HAP-1 (cell line): ENCODE measurements around the gene ACAP2.
"Not testable (repeated sequence)": the region's sequence is repeated elsewhere in the genome, so short reads cannot be mapped to it uniquely, and the experiment has no call there.

Experiments
- DNase-seq, 2 experiments: peaks; one replicate each; pipeline ENCODE4 v3.0.0-alpha.2; 2016 to 2020; ENCODE audit warnings: low spot score in 2 of 2
- H3K27me3 ChIP-seq: fragments of 250-450 bp; sonication (Bioruptor Pico); 2 replicates; pipeline ENCODE4 v1.5.1; 2020; ENCODE audit warnings: low read depth, mild to moderate bottlenecking, moderate library complexity
- H3K36me3 ChIP-seq: fragments of 250-450 bp; sonication (Bioruptor Pico); replicated peaks from 2 replicates; pipeline ENCODE4 v1.5.1; 2020; ENCODE audit warnings: mild to moderate bottlenecking
- H3K4me1 ChIP-seq: fragments of 250-450 bp; sonication (Bioruptor Pico); 2 replicates; pipeline ENCODE4 v1.5.1; 2020; ENCODE audit warnings: mild to moderate bottlenecking
- H3K4me3 ChIP-seq: fragments of 250-450 bp; sonication (Bioruptor Pico); 2 replicates; pipeline ENCODE4 v1.5.1; 2020; ENCODE audit warnings: mild to moderate bottlenecking, moderate library complexity
- H3K9me3 ChIP-seq: fragments of 250-450 bp; sonication (Bioruptor Pico); 2 replicates; pipeline ENCODE4 v1.5.1; 2020; ENCODE audit warnings: mild to moderate bottlenecking, moderate library complexity
- in situ Hi-C: fragments of 300-500 bp; cut with MboI; formaldehyde crosslinking; loops from 3 replicates; pipeline ENCODE4 v1.14.3; 2020; ENCODE audit warnings: low sequenced_read_pairs, inconsistent platforms, mixed read lengths

ACAP2 gene

DNA sequence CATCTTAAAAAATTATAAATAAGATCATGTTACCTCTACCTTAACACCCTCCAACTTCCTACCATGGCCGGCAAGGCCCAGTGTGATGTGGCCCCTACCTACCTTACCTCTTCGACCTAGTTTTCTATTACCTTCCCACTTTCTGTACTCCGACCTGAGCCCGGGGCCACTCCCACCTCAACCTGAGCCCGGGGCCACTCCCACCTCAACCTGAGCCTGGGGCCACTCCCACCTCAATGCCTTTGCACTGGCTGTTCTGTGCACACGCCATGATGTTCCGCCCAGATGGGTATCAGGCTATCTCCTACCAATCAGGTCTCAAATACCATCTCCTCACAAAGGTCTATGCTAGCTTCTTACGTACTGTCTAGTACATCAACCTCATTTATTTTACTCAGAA is 105.1 kb downstream of the ACAP2 start:
- Histone ChIP-seq H3K9me3 (no peaks in the 10 kb centered on the region), H3K36me3 (peaks cover 3% of the 10 kb centered on the region; the same call in 1 of the 2 replicates), H3K4me3 (no peak overlapping the region), H3K27me3 (no peaks in the 10 kb centered on the region), H3K4me1 (no peaks in the 10 kb centered on the region)
- DNase-seq, result no peak
- in situ Hi-C loops, result no loop called here

- H3K27me3 ChIP-seq, result no peaks in the 10 kb centered on the region
- in situ Hi-C loops, result no loop called here
Observed at GRCh38 chr3:195334967-195335366, 107.9 kb downstream of the ACAP2 start.

GRCh38 chr3:195319060-195319459 is 123.8 kb downstream of the ACAP2 start:
- no peaks in the 10 kb centered on the region for H3K4me1 ChIP-seq
- in situ Hi-C loops, result no loop called here
- H3K9me3 ChIP-seq, result peaks cover 8% of the 10 kb centered on the region; the same call in 1 of the 2 replicates
- H3K36me3 ChIP-seq, result peaks cover 6% of the 10 kb centered on the region
- H3K27me3 ChIP-seq, result no peaks in the 10 kb centered on the region
- DNase-seq, result no peak
- no peak overlapping the region for H3K4me3 ChIP-seq

More at GRCh38 chr3:195334967-195335366, 107.9 kb downstream of the ACAP2 start:
- H3K36me3 ChIP-seq, result peaks cover under 1% of the 10 kb centered on the region; the same call in 1 of the 2 replicates
- H3K4me1 ChIP-seq, result no peaks in the 10 kb centered on the region
- H3K4me3 ChIP-seq, result no peak overlapping the region
- no peak for DNase-seq
- no peaks in the 10 kb centered on the region for H3K9me3 ChIP-seq

- no peak overlapping the region for H3K4me3 ChIP-seq
- in situ Hi-C loops, result no loop called here
- no peaks in the 10 kb centered on the region for H3K4me1 ChIP-seq
- no peak for DNase-seq
- no peaks in the 10 kb centered on the region for H3K9me3 ChIP-seq
- H3K36me3 ChIP-seq, result no peaks in the 10 kb centered on the region
- no peaks in the 10 kb centered on the region for H3K27me3 ChIP-seq
Observed at GRCh38 chr3:195312714-195313113, 130.1 kb downstream of the ACAP2 start.

- Histone ChIP-seq H3K4me1 (no peaks in the 10 kb centered on the region), H3K36me3 (no peaks in the 10 kb centered on the region), H3K27me3 (no peaks in the 10 kb centered on the region), H3K9me3 (no peaks in the 10 kb centered on the region), H3K4me3 (no peak overlapping the region)
- in situ Hi-C loops, result no loop called here
- no peak for DNase-seq
Observed at GRCh38 chr3:195307711-195308110, 135.1 kb downstream of the ACAP2 start.

GRCh38 chr3:195306369-195306768 is 136.5 kb downstream of the ACAP2 start:
- in situ Hi-C loops, result no loop called here
- Histone ChIP-seq H3K4me3 (no peak overlapping the region), H3K27me3 (no peaks in the 10 kb centered on the region), H3K36me3 (no peaks in the 10 kb centered on the region), H3K4me1 (no peaks in the 10 kb centered on the region), H3K9me3 (no peaks in the 10 kb centered on the region)
- DNase-seq, result no peak

GRCh38 chr3:195302431-195302830 is 140.4 kb downstream of the ACAP2 start:
- DNase-seq, result no peak
- Histone ChIP-seq H3K4me1 (no peaks in the 10 kb centered on the region), H3K27me3 (no peaks in the 10 kb centered on the region), H3K9me3 (no peaks in the 10 kb centered on the region), H3K36me3 (no peaks in the 10 kb centered on the region; the same call in 1 of the 2 replicates), H3K4me3 (no peak overlapping the region)
- in situ Hi-C loops, result no loop called here

DNA sequence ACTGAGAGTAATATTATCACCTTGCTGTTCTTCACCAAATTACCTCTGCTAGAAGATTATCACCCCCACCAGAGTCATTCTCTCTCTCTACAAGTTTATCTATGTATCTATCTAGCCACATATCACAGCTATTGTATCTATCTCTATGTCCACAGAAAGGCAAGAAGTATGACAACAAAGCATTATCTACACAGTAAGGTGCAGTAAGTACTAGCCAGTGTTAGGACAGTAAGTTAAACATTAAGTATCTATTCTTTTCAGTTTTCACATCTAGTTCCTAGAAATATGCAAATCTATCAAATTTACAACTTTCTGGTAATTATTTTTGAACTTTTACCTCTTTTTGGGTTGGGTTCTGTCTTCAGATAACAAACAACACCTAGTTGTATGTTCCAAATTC is 145.4 kb downstream of the ACAP2 start:
- H3K4me3 ChIP-seq, result no peak overlapping the region
- H3K36me3 ChIP-seq, result no peaks in the 10 kb centered on the region; the same call in 1 of the 2 replicates
- H3K9me3 ChIP-seq, result no peaks in the 10 kb centered on the region
- in situ Hi-C loops, result no loop called here
- H3K4me1 ChIP-seq, result no peaks in the 10 kb centered on the region
- DNase-seq, result no peak
- H3K27me3 ChIP-seq, result no peaks in the 10 kb centered on the region

DNA sequence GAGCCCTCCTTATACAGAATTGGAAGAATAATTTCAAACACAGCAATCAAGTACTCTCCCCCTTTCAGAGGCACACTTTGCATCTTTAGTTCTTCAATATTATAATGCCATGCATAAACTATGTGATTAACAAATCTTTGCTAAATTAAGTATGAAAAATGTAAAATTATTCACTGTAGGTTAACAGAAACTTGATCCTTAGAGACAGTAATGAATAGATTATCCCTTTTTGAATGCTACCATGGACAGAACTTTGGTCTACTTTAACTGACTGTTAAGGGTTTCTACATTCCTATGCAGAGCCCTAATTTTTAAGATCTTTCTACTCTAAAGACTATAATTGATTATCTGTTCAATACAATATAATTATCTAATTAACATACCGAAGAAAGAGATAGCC is 146.2 kb downstream of the ACAP2 start:
- H3K4me1 ChIP-seq, result no peaks in the 10 kb centered on the region
- H3K9me3 ChIP-seq, result no peaks in the 10 kb centered on the region
- no peak overlapping the region for H3K4me3 ChIP-seq
- no peaks in the 10 kb centered on the region for H3K27me3 ChIP-seq
- in situ Hi-C loops, result no loop called here
- H3K36me3 ChIP-seq, result no peaks in the 10 kb centered on the region; the same call in 1 of the 2 replicates
- DNase-seq, result no peak

DNA sequence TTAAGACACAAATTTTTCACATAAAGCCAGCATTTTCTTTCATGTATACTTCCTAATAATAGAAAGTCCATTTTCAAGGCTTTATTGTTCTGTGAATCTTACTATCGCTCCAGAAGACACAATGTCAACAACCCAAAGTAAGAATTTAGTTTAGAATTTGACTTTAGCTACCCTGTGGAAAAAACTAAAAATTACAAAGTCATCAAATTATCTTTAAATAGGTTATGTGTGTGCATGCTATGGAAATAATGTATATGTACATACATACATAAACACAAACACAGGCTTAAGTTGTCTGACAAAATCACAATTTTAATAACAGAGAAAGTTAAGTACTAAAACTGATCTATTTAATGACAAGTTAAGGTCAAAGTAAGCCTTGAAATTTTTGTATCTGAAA is 151.7 kb downstream of the ACAP2 start:
- peaks cover 4% of the 10 kb centered on the region; the same call in 1 of the 2 replicates for H3K36me3 ChIP-seq
- in situ Hi-C loops, result no loop called here

GRCh38 chr3:195290643-195291042 is 152.2 kb downstream of the ACAP2 start:
- H3K4me1 ChIP-seq, H3K27me3 ChIP-seq, H3K36me3 ChIP-seq, H3K9me3 ChIP-seq, H3K4me3 ChIP-seq, in situ Hi-C loops, DNase-seq: not testable (repeated sequence)

More for the DNA sequence above, 151.7 kb downstream of the ACAP2 start:
- no peak for DNase-seq
- Histone ChIP-seq H3K4me3 (no peak overlapping the region), H3K27me3 (no peaks in the 10 kb centered on the region), H3K9me3 (no peaks in the 10 kb centered on the region), H3K4me1 (no peaks in the 10 kb centered on the region)

DNA sequence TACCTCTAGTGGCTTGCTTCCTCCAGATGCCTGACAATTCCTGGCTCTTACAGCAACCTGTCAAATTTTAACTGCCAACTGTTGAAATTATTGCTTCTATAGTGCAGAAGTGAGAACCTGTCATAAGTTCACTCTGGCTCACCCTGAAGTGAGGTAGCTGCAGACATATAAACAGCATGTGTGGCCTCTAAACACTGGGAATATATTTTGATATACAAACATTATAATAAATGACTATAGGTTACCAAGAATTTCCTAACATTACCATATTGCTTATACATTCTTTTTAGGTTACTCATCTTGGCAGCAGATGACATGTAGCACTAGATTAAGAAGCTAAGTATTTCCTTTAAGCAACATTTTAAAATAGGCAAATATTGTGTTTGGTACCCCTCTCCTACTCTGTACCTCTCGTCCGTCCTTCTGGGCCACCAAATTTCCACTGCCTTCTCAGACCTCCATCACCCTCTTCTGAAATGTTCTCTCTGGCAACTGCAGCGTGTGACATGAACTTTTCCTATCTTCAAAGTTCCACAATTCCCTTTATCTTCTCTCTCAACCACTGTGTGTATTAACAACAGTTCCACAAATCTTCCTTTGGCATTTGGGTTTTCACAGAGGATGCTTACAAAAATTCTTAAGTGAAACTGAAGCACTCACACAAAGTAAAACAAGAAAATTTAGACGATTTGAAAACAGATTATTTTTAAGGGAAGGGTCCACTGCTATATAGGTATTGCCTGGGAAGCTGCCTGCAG is 156.5 kb downstream of the ACAP2 start:
- Histone ChIP-seq H3K27me3 (no peaks in the 10 kb centered on the region), H3K4me1 (no peaks in the 10 kb centered on the region), H3K4me3 (no peak overlapping the region), H3K9me3 (no peaks in the 10 kb centered on the region), H3K36me3 (peaks cover 8% of the 10 kb centered on the region; the same call in 1 of the 2 replicates)
- in situ Hi-C loops, result no loop called here
- DNase-seq, result no peak

GRCh38 chr3:195285372-195285771 is 157.4 kb downstream of the ACAP2 start:
- Histone ChIP-seq H3K27me3 (no peaks in the 10 kb centered on the region), H3K36me3 (peaks cover 8% of the 10 kb centered on the region; the same call in 1 of the 2 replicates), H3K9me3 (no peaks in the 10 kb centered on the region), H3K4me3 (no peak overlapping the region), H3K4me1 (no peaks in the 10 kb centered on the region)
- DNase-seq, result no peak
- in situ Hi-C loops, result no loop called here

GRCh38 chr3:195284842-195285241 is 158.0 kb downstream of the ACAP2 start:
- Histone ChIP-seq H3K36me3 (peaks cover 8% of the 10 kb centered on the region; the same call in 1 of the 2 replicates), H3K9me3 (no peaks in the 10 kb centered on the region), H3K4me1 (no peaks in the 10 kb centered on the region), H3K4me3 (no peak overlapping the region), H3K27me3 (no peaks in the 10 kb centered on the region)
- no peak for DNase-seq
- in situ Hi-C loops, result no loop called here
